Kidney glomerular epithelial cell (primary cell): ENCODE data around the gene PIAS4.

ENCODE experiments used
- DNase-seq: peaks from one replicate; lab custom pipeline; 2025; lab: John Stamatoyannopoulos, UW

PIAS4 gene

DNA sequence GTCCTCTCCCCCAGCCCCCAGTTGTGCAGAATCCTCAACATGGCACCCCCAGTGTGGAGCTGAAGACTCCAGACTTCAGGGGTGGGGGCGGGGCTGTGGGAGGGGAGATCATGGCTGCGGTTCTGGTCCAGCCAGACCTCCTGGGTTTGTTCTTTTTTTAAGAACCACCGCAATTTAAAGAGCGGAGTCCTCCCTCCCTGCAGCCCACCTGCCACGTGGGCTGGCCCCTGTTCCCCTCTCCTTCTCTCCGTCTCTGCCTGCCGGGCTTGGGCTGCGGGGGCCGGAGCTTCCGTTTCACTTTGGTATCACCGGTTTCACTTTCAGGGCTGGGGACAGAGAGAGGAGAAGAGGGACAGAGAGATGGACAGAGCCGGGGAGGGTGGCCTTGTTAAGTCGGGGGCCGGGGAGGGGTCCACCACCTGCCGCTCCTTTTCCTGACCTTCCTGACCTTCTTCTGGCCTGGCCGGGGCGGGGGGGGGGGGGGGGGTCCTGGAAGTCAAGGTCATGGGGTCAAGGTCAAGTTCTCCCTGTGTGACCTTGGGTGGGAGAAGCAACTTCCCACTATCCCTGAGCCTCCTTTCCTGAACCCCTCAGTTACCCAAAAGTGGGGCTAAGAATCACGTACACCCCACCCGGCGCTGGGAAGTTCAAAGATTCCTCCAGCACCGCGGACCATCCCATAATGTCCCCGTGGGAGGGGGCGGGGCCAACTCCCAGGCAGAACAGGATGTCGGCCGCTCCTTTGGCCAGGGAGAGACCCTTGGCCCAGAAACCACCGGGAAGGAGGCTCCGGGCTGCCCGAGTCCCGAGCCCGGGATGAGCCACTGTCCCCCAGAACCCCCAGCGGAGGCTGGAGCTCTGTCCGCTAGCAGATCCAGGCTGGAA, 70.5 kb downstream of the PIAS4 start:
- DNase-seq, result no peak

DNA sequence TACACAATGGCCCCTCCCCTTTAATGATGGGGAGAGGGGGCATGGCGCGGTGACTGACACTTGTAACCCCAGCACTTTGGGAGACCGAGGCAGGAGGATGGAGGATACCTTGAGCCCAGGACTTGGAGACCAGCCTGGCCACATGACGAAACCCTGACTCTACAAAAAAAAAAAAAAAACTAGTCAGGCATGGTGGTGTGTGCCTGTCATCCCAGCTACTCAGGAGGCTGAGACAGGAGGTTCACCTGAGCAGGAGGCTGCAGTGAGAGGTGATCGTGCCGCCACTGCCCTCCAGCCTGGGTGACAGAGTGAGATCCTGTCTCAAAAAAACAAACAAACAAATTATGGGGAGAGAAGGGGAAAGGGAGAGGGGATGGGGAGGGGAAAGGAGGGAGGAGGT, 72.9 kb downstream of the PIAS4 start:
- no peak for DNase-seq

DNA sequence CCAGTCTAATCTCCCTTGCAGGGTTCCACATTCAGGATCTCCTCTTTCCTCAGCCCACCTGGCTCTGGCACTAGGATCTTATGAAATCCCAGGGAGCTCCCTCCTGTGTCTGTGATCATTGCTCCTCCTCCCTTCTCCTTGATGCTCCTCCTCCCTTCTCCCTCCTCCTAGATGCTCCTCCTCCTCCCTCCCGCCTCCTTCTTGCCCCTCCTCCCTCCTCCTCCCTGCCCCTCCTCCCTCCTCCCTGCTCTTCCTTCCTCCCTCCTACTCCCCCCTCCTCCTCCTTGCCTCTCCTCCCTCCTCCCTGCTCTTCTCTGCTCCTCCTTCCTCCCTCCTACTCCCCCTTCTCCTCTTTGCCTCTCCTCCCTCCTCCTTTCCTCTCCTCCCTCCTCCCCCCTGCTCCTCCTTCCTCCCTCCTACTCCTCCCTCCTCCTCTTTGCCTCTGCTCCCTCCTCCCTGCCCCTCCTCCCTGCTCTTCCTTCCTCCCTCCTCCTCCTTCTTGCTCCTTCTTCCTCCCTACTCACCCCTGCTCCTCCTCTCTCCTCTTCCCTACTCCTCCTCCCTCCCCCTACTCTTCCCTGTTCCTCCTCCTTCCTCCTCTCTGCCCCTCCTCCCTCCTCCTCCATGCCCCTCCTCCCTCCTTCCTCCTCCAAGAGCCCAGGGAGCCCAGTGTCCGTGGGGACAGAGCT, 74.0 kb downstream of the PIAS4 start:
- no peak for DNase-seq

DNA sequence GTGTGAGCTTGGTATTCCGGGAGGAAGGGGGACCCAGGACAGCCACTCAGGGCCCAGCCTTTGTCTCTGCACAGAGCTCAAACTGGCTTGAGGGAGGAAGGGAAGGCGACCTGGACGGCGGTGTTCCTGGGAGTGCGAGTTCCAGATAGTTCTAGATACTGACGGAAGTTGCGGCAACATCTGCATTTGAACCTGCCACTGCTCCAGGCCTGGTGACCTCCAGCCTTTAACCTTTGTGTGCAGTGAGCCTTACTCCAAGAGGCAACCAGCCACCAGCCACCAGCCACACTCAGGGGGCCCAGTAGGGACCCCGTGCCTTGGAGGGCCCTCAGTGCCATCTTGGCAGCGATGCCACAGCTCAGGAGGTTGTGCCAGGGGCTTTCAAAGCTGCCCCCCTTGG, 74.6 kb downstream of the PIAS4 start:
- DNase-seq, result no peak

- DNase-seq, result no peak
Measured at GRCh38 chr19:4083677-4084546, 76.4 kb downstream of the PIAS4 start.

DNA sequence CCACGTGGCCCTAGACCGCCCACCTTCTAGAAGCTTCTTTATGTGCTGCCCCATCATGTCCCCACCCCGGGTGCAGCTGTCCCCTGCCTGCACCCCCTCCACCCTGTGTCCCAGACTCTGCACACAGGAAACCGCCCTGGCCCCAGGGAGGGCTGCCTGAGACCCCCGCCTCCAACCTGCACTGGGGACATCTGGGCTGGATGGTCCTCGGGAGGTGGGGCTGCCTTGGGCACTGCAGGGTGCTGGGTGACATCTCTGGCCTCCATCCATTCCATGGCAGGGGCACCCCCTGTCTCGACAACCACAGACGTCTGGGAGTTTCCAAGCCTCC, 77.0 kb downstream of the PIAS4 start:
- no peak for DNase-seq

DNA sequence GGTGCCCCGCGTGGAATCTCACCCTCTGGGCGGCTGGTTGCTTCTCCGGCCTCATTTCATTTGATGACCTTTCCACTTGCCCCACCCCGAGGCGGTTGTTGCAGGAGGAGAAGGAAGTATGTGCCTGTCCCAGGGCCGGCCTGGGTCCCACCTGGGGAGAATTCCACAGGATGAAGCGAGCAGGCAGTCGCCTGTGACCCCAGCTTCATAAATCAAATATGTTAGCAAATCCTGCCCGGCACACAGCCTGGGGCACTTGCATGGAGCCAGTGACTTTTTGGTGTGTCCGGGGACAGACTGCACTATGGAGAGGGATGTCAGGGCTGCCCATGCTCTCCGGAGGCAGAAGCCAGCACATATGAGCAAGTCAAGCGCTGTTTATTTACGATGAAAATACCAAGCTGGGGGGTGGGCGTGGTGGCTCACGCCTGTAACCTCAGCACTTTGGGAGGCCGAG, 78.9 kb downstream of the PIAS4 start:
- DNase-seq, result no peak

DNA sequence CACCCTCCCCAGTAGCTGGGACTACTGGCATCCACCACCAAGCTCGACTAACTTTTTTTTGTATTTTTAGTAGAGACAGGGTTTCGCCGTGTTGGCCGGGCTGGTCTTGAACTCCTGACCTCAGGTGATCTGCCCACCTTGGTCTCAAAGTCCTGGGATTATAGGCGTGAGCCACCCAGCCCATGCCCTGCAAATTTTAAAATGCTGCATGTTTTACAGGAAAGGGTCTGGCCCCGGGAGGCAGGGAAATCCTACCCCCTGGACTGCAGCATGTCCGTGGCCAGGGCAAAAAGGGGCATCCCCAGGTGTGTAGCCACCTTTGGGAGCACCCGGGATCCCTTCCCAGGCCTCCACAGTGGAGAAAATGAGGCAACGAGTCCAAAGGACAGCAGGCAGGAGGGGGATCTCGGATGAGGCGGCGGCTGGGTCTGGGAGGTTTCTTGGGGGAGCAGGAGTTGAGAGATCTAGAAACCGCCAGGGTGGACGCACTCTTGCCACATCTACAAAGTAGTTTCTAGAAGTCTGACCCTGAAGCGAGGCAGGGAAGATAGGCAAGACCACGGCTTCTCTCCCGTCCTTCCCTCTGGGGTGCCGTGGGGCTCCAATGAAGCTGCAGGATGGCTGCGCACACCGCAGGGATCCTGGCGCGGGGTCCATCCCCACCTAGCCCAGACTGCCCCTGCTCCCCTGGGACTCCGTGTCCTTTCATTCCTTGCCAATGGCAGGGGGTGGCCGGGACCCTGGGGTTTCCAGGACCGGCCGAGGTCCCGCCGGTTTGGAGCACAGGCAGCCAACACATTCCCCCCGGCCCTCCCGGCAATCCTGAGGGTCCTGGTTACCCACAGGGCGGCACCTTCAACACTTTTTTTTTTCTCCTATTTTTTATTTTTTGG, 80.5 kb downstream of the PIAS4 start:
- no peak for DNase-seq

- DNase-seq, result no peak
Measured at GRCh38 chr19:4088975-4089374, 81.4 kb downstream of the PIAS4 start.
